ENCODE measurements around the gene CHST8.

CHST8 gene

DNA sequence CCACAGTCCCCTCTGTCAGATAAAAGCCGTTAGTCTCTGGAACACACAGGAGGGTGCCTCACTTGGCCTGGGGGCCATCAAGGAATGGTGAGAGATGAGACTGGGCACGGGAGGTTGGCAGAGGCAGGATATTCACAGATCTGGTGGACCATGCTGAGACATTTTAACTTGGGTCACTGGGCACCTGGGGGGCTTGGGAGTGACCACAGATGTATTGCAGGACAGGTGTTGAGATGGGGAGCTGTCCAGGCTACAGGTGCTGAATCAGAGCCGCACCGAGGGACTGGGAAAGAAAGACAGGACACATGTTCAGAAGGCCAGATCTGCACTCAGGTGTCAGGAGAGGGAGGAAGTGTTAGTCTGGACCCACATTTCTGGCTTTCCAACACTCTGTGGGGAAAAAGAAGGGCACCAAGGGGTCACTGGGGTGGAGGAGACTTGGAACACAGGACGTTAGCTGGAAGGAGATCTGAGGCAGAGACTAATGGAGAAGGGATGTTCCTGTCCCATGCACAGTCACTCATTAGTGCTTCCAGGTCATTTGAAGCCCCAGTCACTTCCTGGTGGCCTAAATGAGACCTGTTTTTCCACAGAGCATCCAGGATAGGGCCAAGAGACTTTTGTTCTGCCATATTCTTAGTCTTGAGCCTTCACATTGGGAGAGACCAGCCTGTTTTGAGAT lies 56.1 kb downstream of the CHST8 start:
- TF ChIP-seq, protein P1, sequence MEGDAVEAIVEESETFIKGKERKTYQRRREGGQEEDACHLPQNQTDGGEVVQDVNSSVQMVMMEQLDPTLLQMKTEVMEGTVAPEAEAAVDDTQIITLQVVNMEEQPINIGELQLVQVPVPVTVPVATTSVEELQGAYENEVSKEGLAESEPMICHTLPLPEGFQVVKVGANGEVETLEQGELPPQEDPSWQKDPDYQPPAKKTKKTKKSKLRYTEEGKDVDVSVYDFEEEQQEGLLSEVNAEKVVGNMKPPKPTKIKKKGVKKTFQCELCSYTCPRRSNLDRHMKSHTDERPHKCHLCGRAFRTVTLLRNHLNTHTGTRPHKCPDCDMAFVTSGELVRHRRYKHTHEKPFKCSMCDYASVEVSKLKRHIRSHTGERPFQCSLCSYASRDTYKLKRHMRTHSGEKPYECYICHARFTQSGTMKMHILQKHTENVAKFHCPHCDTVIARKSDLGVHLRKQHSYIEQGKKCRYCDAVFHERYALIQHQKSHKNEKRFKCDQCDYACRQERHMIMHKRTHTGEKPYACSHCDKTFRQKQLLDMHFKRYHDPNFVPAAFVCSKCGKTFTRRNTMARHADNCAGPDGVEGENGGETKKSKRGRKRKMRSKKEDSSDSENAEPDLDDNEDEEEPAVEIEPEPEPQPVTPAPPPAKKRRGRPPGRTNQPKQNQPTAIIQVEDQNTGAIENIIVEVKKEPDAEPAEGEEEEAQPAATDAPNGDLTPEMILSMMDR (conservative IDR thresholded peaks at IDR 0.05; ENCODE audit: low read length), result no peak
- no peak for TF ChIP-seq EZH2phosphoT487 (IDR thresholded peaks at IDR 0.05; ENCODE audit: borderline replicate concordance)
- H3K9me2 ChIP-seq (replicated peaks; ENCODE audit: low read depth, low read length), result no peaks in the 10 kb centered on the region
- no peak overlapping the region for H3K9ac ChIP-seq (ENCODE audit: low read depth, low read length, poor library complexity, severe bottlenecking)

DNA sequence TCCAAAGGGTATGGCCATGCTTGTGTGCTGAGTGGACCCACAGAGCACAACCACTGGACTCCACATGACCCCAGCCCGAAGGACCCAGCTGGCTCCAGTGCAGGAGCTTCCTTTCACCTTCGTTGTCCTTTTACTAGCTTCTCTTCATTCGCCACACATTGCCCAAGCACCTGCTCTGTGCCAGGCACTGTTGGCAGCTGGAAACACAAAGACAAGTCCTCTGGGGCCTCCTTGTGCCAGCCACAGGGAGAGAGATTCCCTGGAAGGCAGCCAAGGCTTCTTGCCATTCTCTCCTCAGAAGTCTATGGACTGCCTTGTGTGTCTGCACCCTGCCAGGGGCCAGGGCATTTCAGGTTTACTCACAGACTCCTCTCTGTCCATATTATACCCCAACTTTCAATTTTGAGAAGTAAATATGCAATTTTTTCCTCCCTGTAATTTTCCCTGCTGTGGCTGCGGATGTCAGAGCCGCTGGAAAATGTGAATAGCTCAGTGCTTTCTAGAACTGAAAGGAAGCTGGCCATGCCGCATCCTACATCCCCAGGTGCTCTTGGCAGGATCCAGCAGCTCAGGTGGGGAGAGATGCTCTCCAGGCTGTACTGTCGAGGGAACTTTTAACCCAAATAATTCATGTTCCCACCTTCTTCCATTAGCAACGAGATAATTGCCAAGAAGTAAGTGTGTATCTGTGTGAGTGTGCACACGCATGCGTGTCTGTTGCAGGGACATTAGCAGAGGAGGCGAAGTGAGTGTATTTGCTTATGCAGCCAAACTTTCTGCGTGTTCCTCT lies 57.2 kb downstream of the CHST8 start:
- TF ChIP-seq, protein P1 (conservative IDR thresholded peaks at IDR 0.05; ENCODE audit: low read length), result no peak
- TF ChIP-seq EZH2phosphoT487 (IDR thresholded peaks at IDR 0.05; ENCODE audit: borderline replicate concordance), result no peak
- no peaks in the 10 kb centered on the region for H3K36me3 ChIP-seq (ENCODE audit: insufficient read depth, low read length)

More for the DNA sequence above, 56.1 kb downstream of the CHST8 start:
- Histone ChIP-seq H3F3A (ENCODE audit: low read depth) (no peaks in the 10 kb centered on the region), H3K9me3 (ENCODE audit: insufficient read depth, low read depth, low read length) (no peaks in the 10 kb centered on the region; the same call in 1 of the 2 replicates), H4K20me1 (ENCODE audit: insufficient read depth, low read length, poor library complexity, severe bottlenecking) (no peaks in the 10 kb centered on the region), H3K36me3 (ENCODE audit: insufficient read depth, low read length) (no peaks in the 10 kb centered on the region), H3K4me2 (ENCODE audit: low read depth, low read length, poor library complexity, severe bottlenecking) (no peak overlapping the region), H3K4me1 (ENCODE audit: insufficient read depth, low read length, poor library complexity, severe bottlenecking) (no peaks in the 10 kb centered on the region), H2AFZ (ENCODE audit: low read length) (no peak overlapping the region), H3K79me2 (ENCODE audit: insufficient read depth, low read length) (no peaks in the 10 kb centered on the region), H3K27me3 (ENCODE audit: insufficient read depth, low read length, poor library complexity, severe bottlenecking) (no peaks in the 10 kb centered on the region), H3K4me3 (ENCODE audit: low read length, poor library complexity, severe bottlenecking) (no peak overlapping the region)

DNA sequence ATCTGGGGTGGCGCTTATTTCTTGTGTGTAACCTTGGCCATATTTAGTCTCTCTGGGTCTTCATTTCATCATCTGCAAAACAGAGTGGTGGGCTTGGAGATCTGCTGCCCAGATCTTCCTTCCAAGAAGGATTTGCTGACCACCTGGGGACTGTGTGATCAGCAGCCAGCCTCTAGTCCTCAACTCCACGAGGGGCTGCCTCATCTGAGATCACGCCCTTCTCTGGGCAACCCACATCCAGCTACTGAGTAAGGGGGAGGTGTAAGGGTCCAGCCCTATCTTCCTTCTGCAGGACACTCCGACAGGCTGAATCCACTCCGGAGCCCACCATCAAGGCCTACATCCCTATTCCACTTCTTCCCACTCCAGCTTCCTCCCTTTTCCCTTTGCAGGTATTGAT lies 57.9 kb downstream of the CHST8 start:
- TF ChIP-seq, protein P1 (conservative IDR thresholded peaks at IDR 0.05; ENCODE audit: low read length), result no peak
- TF ChIP-seq EZH2phosphoT487 (IDR thresholded peaks at IDR 0.05; ENCODE audit: borderline replicate concordance), result no peak
- H3K4me3 ChIP-seq (ENCODE audit: low read length, poor library complexity, severe bottlenecking), result no peak overlapping the region
- no peaks in the 10 kb centered on the region for H3K36me3 ChIP-seq (ENCODE audit: insufficient read depth, low read length)
- no peak overlapping the region for H3K4me2 ChIP-seq (ENCODE audit: low read depth, low read length, poor library complexity, severe bottlenecking)
- no peaks in the 10 kb centered on the region for H3K27me3 ChIP-seq (ENCODE audit: insufficient read depth, low read length, poor library complexity, severe bottlenecking)
- no peaks in the 10 kb centered on the region for H3K4me1 ChIP-seq (ENCODE audit: insufficient read depth, low read length, poor library complexity, severe bottlenecking)
- no peak overlapping the region for H2AFZ ChIP-seq (ENCODE audit: low read length)
- no peaks in the 10 kb centered on the region for H3K9me2 ChIP-seq (replicated peaks; ENCODE audit: low read depth, low read length)
- no peak overlapping the region for H3K9ac ChIP-seq (ENCODE audit: low read depth, low read length, poor library complexity, severe bottlenecking)
- no peaks in the 10 kb centered on the region for H4K20me1 ChIP-seq (ENCODE audit: insufficient read depth, low read length, poor library complexity, severe bottlenecking)
- no peaks in the 10 kb centered on the region; the same call in 1 of the 2 replicates for H3K9me3 ChIP-seq (ENCODE audit: insufficient read depth, low read depth, low read length)
- H3F3A ChIP-seq (ENCODE audit: low read depth), result no peaks in the 10 kb centered on the region
- H3K79me2 ChIP-seq (ENCODE audit: insufficient read depth, low read length), result no peaks in the 10 kb centered on the region

More for the DNA sequence above, 57.2 kb downstream of the CHST8 start:
- no peak overlapping the region for H3K4me2 ChIP-seq (ENCODE audit: low read depth, low read length, poor library complexity, severe bottlenecking)
- H3K9ac ChIP-seq (ENCODE audit: low read depth, low read length, poor library complexity, severe bottlenecking), result no peak overlapping the region
- no peaks in the 10 kb centered on the region for H3K9me2 ChIP-seq (replicated peaks; ENCODE audit: low read depth, low read length)
- H3K79me2 ChIP-seq (ENCODE audit: insufficient read depth, low read length), result no peaks in the 10 kb centered on the region
- no peaks in the 10 kb centered on the region for H3K4me1 ChIP-seq (ENCODE audit: insufficient read depth, low read length, poor library complexity, severe bottlenecking)
- H3K27me3 ChIP-seq (ENCODE audit: insufficient read depth, low read length, poor library complexity, severe bottlenecking), result no peaks in the 10 kb centered on the region
- no peaks in the 10 kb centered on the region for H4K20me1 ChIP-seq (ENCODE audit: insufficient read depth, low read length, poor library complexity, severe bottlenecking)
- H3K4me3 ChIP-seq (ENCODE audit: low read length, poor library complexity, severe bottlenecking), result no peak overlapping the region
- H3F3A ChIP-seq (ENCODE audit: low read depth), result no peaks in the 10 kb centered on the region
- H3K9me3 ChIP-seq (ENCODE audit: insufficient read depth, low read depth, low read length), result no peaks in the 10 kb centered on the region; the same call in 1 of the 2 replicates
- H2AFZ ChIP-seq (ENCODE audit: low read length), result no peak overlapping the region

Measured in Loucy (cell line).